ENCODE measurements around the gene BIRC6. TPM values are rescaled to one million over a fixed set of nuclear protein-coding genes. Genes with fewer than 3 reads are reported as not detected.
A peak's percentile ranks its signal among the peaks of the same experiment; 100 is the strongest.

BIRC6 gene
- total and polyA plus RNA-seq, 2 of the 4 experiments (the other 2 are of a cell fraction): 26.5 to 316 TPM

- H4K5ac ChIP-seq (ENCODE audit: low read depth, low read length): no peak overlapping the region
- no peak overlapping the region for H3K56ac ChIP-seq (ENCODE audit: extremely low read depth, insufficient read depth, low read length)
- H3K9ac ChIP-seq (ENCODE audit: low read depth, low read length): no peak overlapping the region
- no peak overlapping the region for H4K91ac ChIP-seq (ENCODE audit: insufficient read depth, low read depth, low read length)
- TF ChIP-seq RCOR1 (IDR thresholded peaks at IDR 0.05; ENCODE audit: insufficient replicate concordance, low read length): no peak
- no peak for TF ChIP-seq USF2 (IDR thresholded peaks at IDR 0.05; ENCODE audit: low read depth, low read length)
- peak; percentile 70 for TF ChIP-seq MXI1 (IDR thresholded peaks at IDR 0.05; ENCODE audit: borderline replicate concordance, low read depth, low read length)
- no peak for TF ChIP-seq CTCF (conservative IDR thresholded peaks at IDR 0.05; ENCODE audit: low read depth, low read length)
- no peak for TF ChIP-seq BHLHE40 (IDR thresholded peaks at IDR 0.05; ENCODE audit: low read depth, low read length)
- no peak for TF ChIP-seq SMC3 (IDR thresholded peaks at IDR 0.05; ENCODE audit: low read depth, low read length)
- TF ChIP-seq POLR2A (IDR thresholded peaks at IDR 0.05; ENCODE audit: low read depth, low read length): no peak
- TF ChIP-seq NFE2L2 (IDR thresholded peaks at IDR 0.05; ENCODE audit: low read depth, low read length): no peak
- TF ChIP-seq MAZ (IDR thresholded peaks at IDR 0.05; ENCODE audit: borderline replicate concordance, low read depth, low read length): peak; percentile 58; the same call in 1 of the 2 replicates
- TF ChIP-seq CEBPB (IDR thresholded peaks at IDR 0.05; ENCODE audit: low read depth, low read length): peak; percentile 95
- TF ChIP-seq ELK1 (IDR thresholded peaks at IDR 0.05; ENCODE audit: borderline replicate concordance, low read depth, low read length): no peak
- no peak for TF ChIP-seq RAD21 (IDR thresholded peaks at IDR 0.05; ENCODE audit: low read length)
- no peak for TF ChIP-seq RFX5 (IDR thresholded peaks at IDR 0.05; ENCODE audit: low read depth, low read length)
- TF ChIP-seq MAFK (IDR thresholded peaks at IDR 0.05; ENCODE audit: low read depth, low read length): no peak
- TF ChIP-seq FOS (IDR thresholded peaks at IDR 0.05; ENCODE audit: low read depth, low read length): peak; percentile 58
- TF ChIP-seq CHD1 (IDR thresholded peaks at IDR 0.05; ENCODE audit: low read depth, low read length): no peak
- H2BK120ac ChIP-seq (ENCODE audit: low read depth, low read length): no peak overlapping the region
- BruUV-seq (replicated peaks): no TSS peak
- H2BK5ac ChIP-seq (ENCODE audit: low read depth, low read length, poor library complexity, severe bottlenecking): peak overlapping the region; percentile 22
- peaks cover 6% of the 10 kb centered on the region for H3K4me1 ChIP-seq (ENCODE audit: control insufficient read depth, insufficient read depth, low read length)
- ATAC-seq (ENCODE audit: low read depth) (peak; percentile 86), DNase-seq (peak; percentile 97)
- H3K36me3 ChIP-seq (ENCODE audit: control insufficient read depth, insufficient read depth, low read length): peaks cover 32% of the 10 kb centered on the region
- H3K27ac ChIP-seq (ENCODE audit: insufficient read depth, low read length): no peak overlapping the region
- intact Hi-C loops (cut with micrococcal nuclease): no loop called here
- dilution Hi-C loops (cut with HindIII; ENCODE audit: low sequenced_read_pairs, unreplicated experiment): no loop called here
- H2AK9ac ChIP-seq (replicated peaks; ENCODE audit: low read depth, low read length, poor library complexity): no peak overlapping the region
- H4K20me1 ChIP-seq (ENCODE audit: insufficient read depth, low read length): peaks cover 5% of the 10 kb centered on the region; the same call in 1 of the 2 replicates
- H3K23ac ChIP-seq (ENCODE audit: low read depth, low read length): no peak overlapping the region
- no peak overlapping the region for H3K4ac ChIP-seq (ENCODE audit: low read depth, low read length)
- H4K8ac ChIP-seq (ENCODE audit: low read depth in 2 of 2, low read length in 2 of 2): peak overlapping the region in 1 of 2 experiments; percentile 53; a peak in 2 of 4 replicates
- H3K4me3 ChIP-seq (ENCODE audit: insufficient read depth, low read depth, low read length): no peak overlapping the region
- H3K14ac ChIP-seq (replicated peaks; ENCODE audit: low read depth, low read length): no peak overlapping the region
- H2BK20ac ChIP-seq (ENCODE audit: low read depth, low read length): no peak overlapping the region
- CTCF ChIA-PET: no interaction called here
- H3K79me1 ChIP-seq (ENCODE audit: low read depth in 1 of 2, low read length in 2 of 2): peaks cover 19 to 41% of the 10 kb centered on the region in 2 experiments
- peaks cover 3% of the 10 kb centered on the region; the same call in 1 of the 2 replicates for H3K9me1 ChIP-seq (ENCODE audit: insufficient read depth, low read length)
- H2AFZ ChIP-seq (replicated peaks; ENCODE audit: low read length, poor library complexity): no peak overlapping the region
- WGBS, 2 experiments (ENCODE audit: extremely low coverage in 2 of 2, insufficient read length in 1 of 2): no CpG with 5 or more reads among the region's 4 CpGs
- in situ Hi-C loops (cut with MboI; ENCODE audit: low sequenced_read_pairs): no loop called here
- peak overlapping the region; percentile 17; the same call in 1 of the 2 replicates for H3K4me2 ChIP-seq (ENCODE audit: low read depth, low read length)
- no peak overlapping the region for H3K18ac ChIP-seq (ENCODE audit: low read depth, low read length)
- POLR2A ChIA-PET (ENCODE audit: unreplicated experiment): no interaction called here
- H2AK5ac ChIP-seq (ENCODE audit: low read depth, low read length): no peak overlapping the region
- H2BK15ac ChIP-seq (ENCODE audit: low read depth, low read length): no peak overlapping the region
- H3K27me3 ChIP-seq (ENCODE audit: control insufficient read depth, insufficient read depth, low read length): no peaks in the 10 kb centered on the region
- H3K9me3 ChIP-seq (ENCODE audit: control insufficient read depth, insufficient read depth, low read length): no peaks in the 10 kb centered on the region
These were observed 128.1 kb downstream of the BIRC6 start for GRCh38 chr2:32484937-32485336.
